ENCODE data around the gene PLLP. TPM values are rescaled to one million over a fixed set of nuclear protein-coding genes. Genes with fewer than 3 reads are reported as not detected.

The PLLP gene
- total RNA-seq, 4 donors from 2014 or later: 0.51 to 3.0 (median 2.2) TPM

DNA sequence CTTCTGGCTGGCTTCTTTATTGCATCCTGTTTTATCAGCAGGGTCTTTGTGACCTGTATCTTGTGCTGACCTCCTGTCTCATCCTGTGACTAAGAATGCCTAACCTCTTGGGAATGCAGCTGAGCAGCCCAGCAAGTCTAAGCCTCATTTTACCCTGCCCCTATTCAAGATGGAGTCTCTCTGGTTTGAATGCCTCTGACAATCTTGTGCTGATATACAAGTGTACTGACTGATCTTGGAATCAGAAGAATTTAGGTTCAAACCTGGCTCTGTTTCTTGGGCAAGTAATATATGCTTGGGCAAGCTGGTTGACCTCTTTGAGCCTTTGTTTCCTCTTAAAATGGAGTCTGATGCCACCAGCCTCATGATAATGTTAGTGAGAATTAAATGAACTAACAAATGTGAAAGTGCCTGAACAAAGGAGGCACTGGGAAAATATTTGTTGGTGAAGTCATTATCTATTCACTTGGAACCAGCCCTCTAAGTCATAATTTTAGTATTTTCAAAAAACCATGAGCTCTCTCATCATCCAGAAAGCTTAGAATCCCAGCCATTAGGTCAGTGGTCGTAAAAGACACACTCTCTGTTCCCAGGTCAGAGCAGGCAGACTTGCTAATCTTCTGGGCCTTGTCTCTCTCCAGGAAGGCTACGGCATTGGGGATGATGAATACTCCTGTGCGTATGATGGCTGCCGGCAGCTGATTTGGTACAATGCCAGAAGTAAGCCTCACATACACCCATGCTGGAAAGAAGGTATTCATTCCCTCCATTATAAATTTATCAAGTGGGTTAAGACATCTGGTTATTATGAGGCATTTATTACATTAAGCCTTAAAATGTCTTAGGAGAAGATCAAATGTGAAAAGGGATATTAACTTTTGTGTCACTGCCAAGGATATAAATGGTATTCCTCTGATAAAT, 57.5 kb downstream of the PLLP start:
- TF ChIP-seq, protein P1, sequence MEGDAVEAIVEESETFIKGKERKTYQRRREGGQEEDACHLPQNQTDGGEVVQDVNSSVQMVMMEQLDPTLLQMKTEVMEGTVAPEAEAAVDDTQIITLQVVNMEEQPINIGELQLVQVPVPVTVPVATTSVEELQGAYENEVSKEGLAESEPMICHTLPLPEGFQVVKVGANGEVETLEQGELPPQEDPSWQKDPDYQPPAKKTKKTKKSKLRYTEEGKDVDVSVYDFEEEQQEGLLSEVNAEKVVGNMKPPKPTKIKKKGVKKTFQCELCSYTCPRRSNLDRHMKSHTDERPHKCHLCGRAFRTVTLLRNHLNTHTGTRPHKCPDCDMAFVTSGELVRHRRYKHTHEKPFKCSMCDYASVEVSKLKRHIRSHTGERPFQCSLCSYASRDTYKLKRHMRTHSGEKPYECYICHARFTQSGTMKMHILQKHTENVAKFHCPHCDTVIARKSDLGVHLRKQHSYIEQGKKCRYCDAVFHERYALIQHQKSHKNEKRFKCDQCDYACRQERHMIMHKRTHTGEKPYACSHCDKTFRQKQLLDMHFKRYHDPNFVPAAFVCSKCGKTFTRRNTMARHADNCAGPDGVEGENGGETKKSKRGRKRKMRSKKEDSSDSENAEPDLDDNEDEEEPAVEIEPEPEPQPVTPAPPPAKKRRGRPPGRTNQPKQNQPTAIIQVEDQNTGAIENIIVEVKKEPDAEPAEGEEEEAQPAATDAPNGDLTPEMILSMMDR (IDR thresholded peaks at IDR 0.05; ENCODE audit: low read depth): no peak

- TF ChIP-seq, protein P1 (IDR thresholded peaks at IDR 0.05; ENCODE audit: low read depth): no peak
These were observed 58.5 kb downstream of the PLLP start for GRCh38 chr16:57225978-57226377.

GRCh38 chr16:57224651-57225335, 59.7 kb downstream of the PLLP start:
- TF ChIP-seq, protein P1 (IDR thresholded peaks at IDR 0.05; ENCODE audit: low read depth): no peak

DNA sequence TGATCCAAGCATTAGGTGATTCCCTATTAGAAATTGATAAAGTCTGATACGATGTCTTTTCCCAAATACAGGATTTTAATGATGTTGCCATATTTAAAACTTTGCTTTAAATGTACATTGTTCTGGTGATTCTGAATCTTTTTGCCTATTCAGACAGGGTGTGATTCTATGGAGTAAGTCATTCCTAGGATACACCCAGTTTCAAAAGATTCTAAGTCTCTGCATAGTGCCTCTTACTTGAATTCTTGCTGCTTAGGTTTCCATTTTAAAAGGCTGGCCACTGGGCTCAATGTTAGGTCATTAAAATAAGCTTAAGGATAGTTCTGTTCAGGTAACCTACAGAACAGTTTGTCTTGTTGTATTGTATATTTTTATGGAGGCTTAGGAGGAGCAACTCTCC, 61.4 kb downstream of the PLLP start:
- TF ChIP-seq, protein P1 (IDR thresholded peaks at IDR 0.05; ENCODE audit: low read depth): no peak

DNA sequence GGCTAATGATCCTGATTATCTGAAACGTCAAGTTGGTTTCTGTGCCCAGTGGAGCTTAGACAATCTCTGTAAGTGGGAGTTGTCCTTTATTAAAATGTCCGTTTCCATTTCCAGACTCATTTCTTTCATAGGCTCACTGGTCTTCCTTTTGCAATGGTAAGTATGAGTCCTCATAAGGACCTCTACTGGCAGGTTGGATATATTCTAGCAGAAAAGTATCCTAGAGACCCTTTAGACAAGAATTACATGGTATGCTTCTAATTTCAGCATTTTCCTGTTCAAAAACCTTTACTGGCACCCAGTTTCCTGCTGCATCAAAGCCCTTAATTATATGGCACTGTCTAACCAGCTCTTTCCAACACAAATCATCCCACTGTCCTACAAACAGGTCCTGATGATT, 67.5 kb downstream of the PLLP start:
- TF ChIP-seq, protein P1 (IDR thresholded peaks at IDR 0.05; ENCODE audit: low read depth): no peak

DNA sequence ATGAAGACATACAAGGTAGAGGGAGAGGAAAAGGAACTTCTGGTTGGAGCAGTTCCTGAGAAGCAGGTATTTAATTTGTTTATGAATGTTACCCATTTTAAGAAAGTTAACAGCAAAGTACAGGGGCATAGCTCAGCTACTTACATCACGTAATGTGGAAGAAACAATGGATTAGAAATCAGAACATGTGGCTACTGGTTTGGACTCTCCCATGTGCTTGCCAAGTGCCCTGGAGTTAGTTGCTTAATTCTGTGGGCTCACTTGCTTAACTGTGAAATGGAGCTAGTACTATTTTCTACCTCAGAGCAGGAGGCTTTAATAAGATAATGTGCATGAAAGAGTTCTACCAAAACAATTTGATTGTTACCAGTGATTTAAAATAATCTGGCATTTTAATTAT, 71.0 kb downstream of the PLLP start:
- TF ChIP-seq, protein P1 (IDR thresholded peaks at IDR 0.05; ENCODE audit: low read depth): no peak

DNA sequence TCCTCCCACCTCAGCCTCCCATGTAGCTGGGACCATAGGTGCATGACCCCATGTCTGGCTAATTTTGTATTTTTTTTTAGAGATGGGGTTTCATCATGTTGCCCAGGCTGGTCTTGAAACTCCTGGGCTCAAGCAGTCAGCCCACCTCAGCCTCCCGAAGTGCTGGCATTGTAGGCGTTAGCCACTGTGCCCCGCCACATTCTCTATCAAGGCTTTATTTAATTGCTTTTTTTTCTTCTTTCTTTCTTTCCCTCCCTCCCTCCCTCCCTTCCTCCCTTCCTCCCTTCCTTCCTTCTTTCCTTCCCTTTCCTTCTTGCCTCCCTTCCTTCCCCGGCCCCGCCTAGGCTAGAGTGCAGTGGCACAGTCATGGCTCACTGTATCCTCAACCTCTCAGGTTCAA, 74.7 kb downstream of the PLLP start:
- TF ChIP-seq, protein P1 (IDR thresholded peaks at IDR 0.05; ENCODE audit: low read depth): no peak

Data from subcutaneous adipose tissue (tissue), 4 donors.